Gastroesophageal sphincter (tissue), 4 donors: ENCODE measurements around the gene CENPV. TPM values are rescaled to one million over a fixed set of nuclear protein-coding genes. Genes with fewer than 3 reads are reported as not detected.

Experiments used
- ATAC-seq: fragments of 150-250 bp; one replicate; pipeline ENCODE4 v1.9.1; 2016; ENCODE audit warnings: mild to moderate bottlenecking, moderate library complexity
- H3K27ac ChIP-seq, 4 donors: fragments of 200-600 bp; sonication (generic) in 3 of 4; 1 replicate in 3 of 4; 2 replicates in 1 of 4; pipeline ENCODE4 v1.5.1; 2016 to 2019
- H3K27me3 ChIP-seq: fragments of 200-600 bp; sonication (generic); one replicate; pipeline ENCODE4 v1.5.1; 2019
- H3K36me3 ChIP-seq, 2 donors: fragments of 200-600 bp; sonication (generic); one replicate each; pipeline ENCODE4 v1.5.1; 2019; ENCODE audit warnings: control low read depth in 1 of 2
- H3K4me1 ChIP-seq, 3 donors: fragments of 200-600 bp; sonication (generic); 1 replicate in 2 of 3; 2 replicates in 1 of 3; pipeline ENCODE4 v1.5.1; 2016 to 2019; ENCODE audit warnings: control low read depth in 2 of 3
- H3K4me3 ChIP-seq, 2 donors: fragments of 200-600 bp; sonication (generic); one replicate each; pipeline ENCODE4 v1.5.1; 2019; ENCODE audit warnings: mild to moderate bottlenecking in 1 of 2, moderate library complexity in 1 of 2
- H3K9me3 ChIP-seq, 3 donors: fragments of 200-600 bp; sonication (generic); one replicate each; pipeline ENCODE4 v1.5.1; 2017 to 2019; ENCODE audit warnings: control low read depth in 2 of 3
- CTCF ChIP-seq, 4 experiments: fragments of 200-600 bp in 2 of 4; fragments of 450-650 bp in 2 of 4; sonication (generic) in 1 of 4; IDR thresholded peaks; one replicate each; pipeline ENCODE4 v1.5.1; 2017 to 2019; ENCODE audit warnings: antibody characterized with exemption in 4 of 4, mild to moderate bottlenecking in 2 of 4, moderate library complexity in 2 of 4
- EP300 ChIP-seq: sonication (generic); formaldehyde crosslinking; IDR thresholded peaks from one replicate; pipeline ENCODE4 v1.6.1; 2017; ENCODE audit warnings: antibody characterized with exemption, mild to moderate bottlenecking
- POLR2A ChIP-seq, 2 donors: fragments of 450-650 bp; IDR thresholded peaks; one replicate each; pipeline ENCODE4 v1.6.1; 2017; ENCODE audit warnings: antibody characterized with exemption in 2 of 2, mild to moderate bottlenecking in 2 of 2, moderate library complexity in 1 of 2
- POLR2AphosphoS5 ChIP-seq: sonication (generic); formaldehyde crosslinking; IDR thresholded peaks from one replicate; pipeline ENCODE4 v1.6.1; 2017; ENCODE audit warnings: antibody characterized with exemption
- WGBS, 2 donors: methylation state at CpG; one replicate each; pipeline ENCODE4 v1.1.5; 2018; ENCODE audit warnings: low coverage in 1 of 2; 5-methylcytosine and 5-hydroxymethylcytosine counted together
- total RNA-seq, 4 donors: library from RNA; depleted of rRNA; stranded (reverse); fragments of >200 nt; gene quantifications; one replicate each; pipeline ENCODE4 v1.1.0, GENCODE V29; 2016

Gene CENPV
- total RNA-seq, 4 donors from 2014 or later: 7.3 to 16.4 (median 10.3) TPM

- Histone ChIP-seq H3K27ac (no peak overlapping the region), H3K9me3 (no peaks in the 10 kb centered on the region), H3K36me3 (no peaks in the 10 kb centered on the region), H3K27me3 (no peaks in the 10 kb centered on the region), H3K4me1 (no peaks in the 10 kb centered on the region), H3K4me3 (no peak overlapping the region)
- WGBS, 2 donors: 74 to 78% methylated on average over 16 of the region's 16 CpGs
- ATAC-seq: peak; percentile 82
- TF ChIP-seq POLR2AphosphoS5 (no peak), CTCF (IDR thresholded peaks at IDR 0.05) (no peak), EP300 (no peak), POLR2A (IDR thresholded peaks at IDR 0.05) (no peak)
Observed at GRCh38 chr17:16374146-16374938, 21.1 kb upstream of the CENPV start.

- no peaks in the 10 kb centered on the region for H3K27me3 ChIP-seq
- no peaks in the 10 kb centered on the region for H3K36me3 ChIP-seq
- no peak overlapping the region for H3K27ac ChIP-seq
- TF ChIP-seq EP300 (no peak), CTCF (IDR thresholded peaks at IDR 0.05) (no peak), POLR2AphosphoS5 (no peak), POLR2A (IDR thresholded peaks at IDR 0.05) (no peak)
- no peaks in the 10 kb centered on the region for H3K9me3 ChIP-seq
- 68 to 72% methylated on average over 5 of the region's 5 CpGs for WGBS, 2 donors
- no peaks in the 10 kb centered on the region for H3K4me1 ChIP-seq
- no peak for ATAC-seq
- no peak overlapping the region for H3K4me3 ChIP-seq
Observed at GRCh38 chr17:16371742-16372141, 18.5 kb upstream of the CENPV start.

GRCh38 chr17:16364625-16365024 lies 11.4 kb upstream of the CENPV start:
- Histone ChIP-seq H3K27ac (peak overlapping the region in 3 of 4 donors; percentile 2 to 14 (median 13)), H3K27me3 (no peaks in the 10 kb centered on the region), H3K9me3 (no peaks in the 10 kb centered on the region), H3K4me3 (no peak overlapping the region), H3K4me1 (peaks cover 0 to 17% (median 0%) of the 10 kb centered on the region in 3 donors), H3K36me3 (no peaks in the 10 kb centered on the region)
- TF ChIP-seq POLR2A (IDR thresholded peaks at IDR 0.05) (no peak), EP300 (no peak), POLR2AphosphoS5 (no peak), CTCF (IDR thresholded peaks at IDR 0.05) (no peak)
- no peak for ATAC-seq

- no peak overlapping the region for H3K4me3 ChIP-seq
- no peaks in the 10 kb centered on the region for H3K9me3 ChIP-seq
- TF ChIP-seq CTCF (IDR thresholded peaks at IDR 0.05) (peak; percentile 75 to 89 (median 86)), POLR2A (IDR thresholded peaks at IDR 0.05) (no peak), POLR2AphosphoS5 (no peak)
- peak; percentile 73 for ATAC-seq
- H3K36me3 ChIP-seq: no peaks in the 10 kb centered on the region
- no peaks in the 10 kb centered on the region for H3K27me3 ChIP-seq
- peak overlapping the region in 3 of 4 donors; percentile 2 to 14 (median 13) for H3K27ac ChIP-seq
- peaks cover 0 to 17% (median 0%) of the 10 kb centered on the region in 3 donors for H3K4me1 ChIP-seq
- 7 to 25% methylated on average over 5 to 6 of the region's 6 CpGs for WGBS, 2 donors
Observed at GRCh38 chr17:16363749-16364536, 10.7 kb upstream of the CENPV start.
